ENCODE measurements around the gene DBT. TPM values are rescaled to one million over a fixed set of nuclear protein-coding genes. Genes with fewer than 3 reads are reported as not detected.

DBT gene
- total and polyA plus RNA-seq, 2 of the 8 experiments (the other 6 are each of a cell fraction or from before 2014, with no cell fraction given), result 3.3 to 24.6 TPM

- 95% methylated on average over 4 of the region's 4 CpGs; no CpG with 5 or more reads in 1 of the 2 experiments for WGBS, 2 experiments (ENCODE audit: extremely low coverage in 1 of 2, insufficient coverage in 1 of 2, insufficient read length in 1 of 2, insufficient replicate concordance in 2 of 2, low coverage in 1 of 2, low lambda C conversion rate in 2 of 2, missing lambda C conversion rate in 1 of 2)
- TF ChIP-seq SRF (IDR thresholded peaks at IDR 0.05; ENCODE audit: low read depth, low read length) (no peak), POU5F1 (IDR thresholded peaks at IDR 0.05; ENCODE audit: low read depth, low read length) (no peak), CBX5 (IDR thresholded peaks at IDR 0.05; ENCODE audit: low read depth, low read length) (no peak), EGR1 (IDR thresholded peaks at IDR 0.05; ENCODE audit: borderline replicate concordance, low read depth, low read length) (no peak), TCF12 (IDR thresholded peaks at IDR 0.05; ENCODE audit: low read depth, low read length) (no peak), CBX8 (IDR thresholded peaks at IDR 0.05; ENCODE audit: borderline replicate concordance, low read depth, low read length) (no peak), RXRA (IDR thresholded peaks at IDR 0.05; ENCODE audit: insufficient read depth, low read depth, low read length) (no peak), NANOG (IDR thresholded peaks at IDR 0.05; ENCODE audit: insufficient read depth, low read depth, low read length, poor library complexity, severe bottlenecking) (no peak), BCL11A (IDR thresholded peaks at IDR 0.05; ENCODE audit: low read depth in 2 of 2, low read length in 2 of 2) (no peak), YY1 (IDR thresholded peaks at IDR 0.05; ENCODE audit: low read depth, low read length) (no peak), SAP30 (IDR thresholded peaks at IDR 0.05; ENCODE audit: insufficient read depth, insufficient replicate concordance, low read length) (no peak), GABPA (IDR thresholded peaks at IDR 0.05; ENCODE audit: borderline replicate concordance, insufficient read depth, low read length) (no peak), SIN3A (conservative IDR thresholded peaks at IDR 0.05 in 1 of 2, IDR thresholded peaks at IDR 0.05 in 1 of 2; ENCODE audit: low read depth in 1 of 2, low read length in 2 of 2) (no peak)
Measured at GRCh38 chr1:100268202-100268601, 18.6 kb upstream of the DBT start.

More at GRCh38 chr1:100268202-100268601, 18.6 kb upstream of the DBT start:
- Histone ChIP-seq H4K5ac (ENCODE audit: insufficient read length, low read depth, low read length) (no peak overlapping the region), H4K91ac (replicated peaks; ENCODE audit: insufficient read length, low read length) (no peak overlapping the region), H2BK20ac (ENCODE audit: low read length) (no peak overlapping the region), H2BK5ac (ENCODE audit: low read depth, low read length) (no peak overlapping the region), H3K23me2 (ENCODE audit: low read depth, low read length) (no peaks in the 10 kb centered on the region), H2BK12ac (ENCODE audit: low read depth, low read length) (no peak overlapping the region), H3K27ac (ENCODE audit: low read depth, low read length) (no peak overlapping the region), H3K23ac (ENCODE audit: insufficient read length) (no peak overlapping the region), H2BK120ac (replicated peaks; ENCODE audit: low read depth, low read length) (no peak overlapping the region), H3K79me1 (ENCODE audit: low read depth, low read length) (no peaks in the 10 kb centered on the region), H3K14ac (ENCODE audit: insufficient read length) (no peak overlapping the region), H3K79me2 (ENCODE audit: control insufficient read depth in 1 of 2, insufficient read depth in 2 of 2, low read length in 2 of 2) (peaks cover 0 to 19% of the 10 kb centered on the region in 2 experiments; a peak in 2 of 4 replicates), H2AFZ (ENCODE audit: low read length) (no peak overlapping the region), H3K9ac (replicated peaks in 1 of 4; ENCODE audit: extremely low read depth in 1 of 4, low read depth in 3 of 4, low read length in 3 of 4) (no peak overlapping the region), H4K8ac (ENCODE audit: extremely low read depth, insufficient read depth, low read length) (no peak overlapping the region), H3K4me1 (replicated peaks in 1 of 4; ENCODE audit: control insufficient read depth in 3 of 4, insufficient read depth in 4 of 4, low read length in 3 of 4) (peaks cover 0 to 3% (median under 1%) of the 10 kb centered on the region in 4 experiments; a peak in 3 of 7 replicates), H2AK5ac (ENCODE audit: low read depth, low read length) (no peak overlapping the region), H4K20me1 (replicated peaks in 1 of 2; ENCODE audit: control insufficient read depth in 1 of 2, insufficient read depth in 2 of 2, low read length in 2 of 2) (no peaks in the 10 kb centered on the region), H3K9me3 (ENCODE audit: insufficient read depth in 2 of 2, low read depth in 1 of 2, low read length in 1 of 2) (no peaks in the 10 kb centered on the region), H3K4me3 (ENCODE audit: extremely low read depth in 1 of 4, insufficient read depth in 2 of 4, low read depth in 3 of 4, low read length in 4 of 4) (no peak overlapping the region), H3K36me3 (ENCODE audit: control insufficient read depth in 2 of 4, insufficient read depth in 4 of 4, low read length in 3 of 4) (peaks cover 4 to 49% (median 28%) of the 10 kb centered on the region in 4 experiments; a peak in 5 of 8 replicates), H3K56ac (replicated peaks; ENCODE audit: insufficient read length, low read depth, low read length) (no peak overlapping the region), H3K4me2 (ENCODE audit: insufficient read depth in 1 of 2, low read depth in 2 of 2, low read length in 2 of 2) (no peak overlapping the region), H3K18ac (ENCODE audit: extremely low read depth, low read length) (no peak overlapping the region), H3K27me3 (replicated peaks in 1 of 4; ENCODE audit: control insufficient read depth in 3 of 4, extremely low read depth in 1 of 4, insufficient read depth in 3 of 4, low read length in 3 of 4) (no peaks in the 10 kb centered on the region), H3K4ac (replicated peaks; ENCODE audit: insufficient read length, low read depth, low read length) (no peak overlapping the region), H2BK15ac (ENCODE audit: low read length) (no peak overlapping the region)
- FAIRE-seq (no peak), DNase-seq (ENCODE audit: low read depth in 1 of 2, low spot score in 2 of 2) (no peak)
- POLR2A ChIA-PET (ENCODE audit: partially characterized antibody), result interaction anchor here (0.6 to 1.4 kb wide), 2 partner anchors 33 to 101 kb away, joined by 3 read pairs; no protein-coding TSS in a partner anchor
- CTCF ChIA-PET (ENCODE audit: partially characterized antibody), result interaction anchor here (0.7 to 1.2 kb wide), 2 partner anchors 32 to 89 kb away, joined by 3 to 5 read pairs; no protein-coding TSS in a partner anchor

Data from H1 (cell line).